HG03432 (cell line): Measurements from ENCODE around the gene LRP2.

Experiments
- ATAC-seq: cut with Tn5 transposase; IDR thresholded peaks from one replicate; pipeline ENCODE4 v1.9.1; 2021; ENCODE audit warnings: mild to moderate bottlenecking, moderate library complexity; ENCODE audit not compliant: unreplicated experiment

LRP2 gene

GRCh38 chr2:169094676-169095075 is 267.7 kb downstream of the LRP2 start:
- ATAC-seq, result no peak

- peak; percentile 47 for ATAC-seq
These were observed 268.8 kb downstream of the LRP2 start for GRCh38 chr2:169093535-169093934.

GRCh38 chr2:169091761-169092519 is 270.4 kb downstream of the LRP2 start:
- no peak for ATAC-seq

- no peak for ATAC-seq
These were observed 271.1 kb downstream of the LRP2 start for GRCh38 chr2:169091256-169091655.

- ATAC-seq, result no peak
These were observed 272.1 kb downstream of the LRP2 start for GRCh38 chr2:169090133-169090820.

GRCh38 chr2:169089182-169089581 is 273.2 kb downstream of the LRP2 start:
- no peak for ATAC-seq

- no peak for ATAC-seq
These were observed 274.5 kb downstream of the LRP2 start for GRCh38 chr2:169087757-169088379.

GRCh38 chr2:169086893-169087467 is 275.4 kb downstream of the LRP2 start:
- no peak for ATAC-seq

GRCh38 chr2:169082995-169083394 is 279.3 kb downstream of the LRP2 start:
- peak; percentile 61 for ATAC-seq

GRCh38 chr2:169081551-169081950 is 280.8 kb downstream of the LRP2 start:
- no peak for ATAC-seq

GRCh38 chr2:169080250-169081069 is 281.9 kb downstream of the LRP2 start:
- peak; percentile 88 for ATAC-seq

- no peak for ATAC-seq
These were observed 284.6 kb downstream of the LRP2 start for GRCh38 chr2:169077674-169078240.
